NCI-H510A (cell line): ENCODE results near the gene BCAS3.
"Not testable (repeated sequence)": the region's sequence is repeated elsewhere in the genome, so short reads cannot be mapped to it uniquely, and the experiment has no call there.

ENCODE experiments used
- DNase-seq: peaks from one replicate; lab custom pipeline; 2025; lab: John Stamatoyannopoulos, UW

Gene BCAS3

GRCh38 chr17:60886731-60887613, 209.3 kb downstream of the BCAS3 start:
- not testable (repeated sequence) for DNase-seq

GRCh38 chr17:60887614-60888028, 210.0 kb downstream of the BCAS3 start:
- DNase-seq: no peak

- no peak for DNase-seq
Observed at GRCh38 chr17:60888812-60889709, 211.4 kb downstream of the BCAS3 start.

- DNase-seq: no peak
Observed at GRCh38 chr17:60891149-60891548, 213.5 kb downstream of the BCAS3 start.

GRCh38 chr17:60893475-60893874, 215.8 kb downstream of the BCAS3 start:
- DNase-seq: no peak

GRCh38 chr17:60896996-60897395, 219.3 kb downstream of the BCAS3 start:
- DNase-seq: no peak

GRCh38 chr17:60899115-60899514, 221.5 kb downstream of the BCAS3 start:
- no peak for DNase-seq

GRCh38 chr17:60900688-60901087, 223.0 kb downstream of the BCAS3 start:
- no peak for DNase-seq

- DNase-seq: no peak
Observed at GRCh38 chr17:60901242-60901641, 223.6 kb downstream of the BCAS3 start.

- DNase-seq: no peak
Observed at GRCh38 chr17:60901806-60902205, 224.2 kb downstream of the BCAS3 start.

- no peak for DNase-seq
Observed at GRCh38 chr17:60902399-60902798, 224.7 kb downstream of the BCAS3 start.

GRCh38 chr17:60904582-60904981, 226.9 kb downstream of the BCAS3 start:
- no peak for DNase-seq

- DNase-seq: no peak
Observed at GRCh38 chr17:60905709-60906108, 228.1 kb downstream of the BCAS3 start.

- DNase-seq: no peak
Observed at GRCh38 chr17:60908324-60908723, 230.7 kb downstream of the BCAS3 start.

GRCh38 chr17:60909405-60909804, 231.8 kb downstream of the BCAS3 start:
- DNase-seq: no peak

GRCh38 chr17:60910415-60910814, 232.8 kb downstream of the BCAS3 start:
- DNase-seq: no peak

GRCh38 chr17:60914078-60914477, 236.4 kb downstream of the BCAS3 start:
- DNase-seq: no peak

- DNase-seq: no peak
Observed at GRCh38 chr17:60916043-60916442, 238.4 kb downstream of the BCAS3 start.

- no peak for DNase-seq
Observed at GRCh38 chr17:60920107-60920506, 242.5 kb downstream of the BCAS3 start.

- DNase-seq: no peak
Observed at GRCh38 chr17:60923000-60923399, 245.3 kb downstream of the BCAS3 start.

GRCh38 chr17:60926466-60927183, 249.0 kb downstream of the BCAS3 start:
- DNase-seq: no peak

- no peak for DNase-seq
Observed at GRCh38 chr17:60933739-60934138, 256.1 kb downstream of the BCAS3 start.
